HEK293 (cell line): Measurements from ENCODE around the gene FAM76A.

Experiments used
- CTCF ChIA-PET: fragments of 350-600 bp; formaldehyde crosslinking; extraction: SDS; loops from one replicate; lab custom pipeline; 2021; ENCODE audit warnings: antibody characterized with exemption; lab: Yijun Ruan, JAX
- POLR2A ChIA-PET: fragments of 300-600 bp; formaldehyde crosslinking; extraction: SDS; loops from one replicate; lab custom pipeline; 2020; ENCODE audit warnings: antibody characterized with exemption, inconsistent platforms; lab: Yijun Ruan, JAX
- H3K27ac ChIP-seq: fragments of 200-500 bp; sonication (Bioruptor generic); 2 replicates; pipeline ENCODE4 v1.5.1; 2014; ENCODE audit warnings: low read depth, low read length, control low read depth, inconsistent platforms; ENCODE audit errors: extremely low read depth
- H3K36me3 ChIP-seq, 2 experiments: fragments of 200-500 bp in 1 of 2; sonication (Bioruptor generic) in 1 of 2; 1 replicate in 1 of 2; 2 replicates in 1 of 2; pipeline ENCODE4 v1.5.1; 2014 to 2017; ENCODE audit warnings: inconsistent platforms in 2 of 2, low read length in 2 of 2; ENCODE audit not compliant: control insufficient read depth in 2 of 2, insufficient read depth in 1 of 2
- H3K4me1 ChIP-seq: fragments of 200-500 bp; sonication (Bioruptor generic); 2 replicates; pipeline ENCODE4 v1.5.1; 2014; ENCODE audit warnings: mild to moderate bottlenecking, low read length, inconsistent platforms; ENCODE audit not compliant: control insufficient read depth, insufficient read depth
- H3K4me3 ChIP-seq: 2 replicates; pipeline ENCODE4 v1.5.1; 2011; ENCODE audit warnings: low read depth, mild to moderate bottlenecking, control low read depth, low read length, moderate library complexity
- H3K9me3 ChIP-seq: fragments of 200-500 bp; sonication (Bioruptor generic); 2 replicates; pipeline ENCODE4 v1.5.1; 2014; ENCODE audit warnings: low read depth, low read length, inconsistent platforms; ENCODE audit not compliant: control insufficient read depth, insufficient read depth
- GFI1B ChIP-seq: fragments of 450-650 bp; formaldehyde crosslinking; IDR thresholded peaks from 2 replicates; pipeline ENCODE4 v1.5.1; 2016; ENCODE audit warnings: missing biosample characterization, missing genetic modification characterization
- TRIM28 ChIP-seq: IDR thresholded peaks from 2 replicates; pipeline ENCODE4 v1.6.1; 2011; ENCODE audit warnings: low read length, control low read depth, borderline replicate concordance
- WT1 ChIP-seq: fragments of 450-650 bp; formaldehyde crosslinking; IDR thresholded peaks from 2 replicates; pipeline ENCODE4 v1.5.1; 2016; ENCODE audit warnings: missing biosample characterization, missing genetic modification characterization
- ZEB2 ChIP-seq: fragments of 450-650 bp; formaldehyde crosslinking; IDR thresholded peaks from 2 replicates; pipeline ENCODE4 v1.5.1; 2016; ENCODE audit warnings: missing biosample characterization, missing genetic modification characterization
- ZNF138 ChIP-seq: fragments of 450-650 bp; formaldehyde crosslinking; IDR thresholded peaks from 2 replicates; pipeline ENCODE4 v1.5.1; 2016; ENCODE audit warnings: missing biosample characterization, missing genetic modification characterization, borderline replicate concordance
- ZNF16 ChIP-seq: fragments of 450-650 bp; formaldehyde crosslinking; IDR thresholded peaks from 2 replicates; pipeline ENCODE4 v1.5.1; 2016; ENCODE audit warnings: low read depth, missing biosample characterization, missing genetic modification characterization
- ZNF169 ChIP-seq: fragments of 450-650 bp; formaldehyde crosslinking; IDR thresholded peaks from 2 replicates; pipeline ENCODE4 v1.5.1; 2016; ENCODE audit warnings: missing biosample characterization, missing genetic modification characterization
- ZNF202 ChIP-seq: fragments of 450-650 bp; formaldehyde crosslinking; IDR thresholded peaks from 2 replicates; pipeline ENCODE4 v1.5.1; 2016; ENCODE audit warnings: missing biosample characterization, missing genetic modification characterization, borderline replicate concordance
- ZNF211 ChIP-seq: fragments of 450-650 bp; formaldehyde crosslinking; IDR thresholded peaks from 2 replicates; pipeline ENCODE4 v1.5.1; 2016; ENCODE audit warnings: low read depth, missing biosample characterization, missing genetic modification characterization
- ZNF23 ChIP-seq: fragments of 450-650 bp; formaldehyde crosslinking; IDR thresholded peaks from 2 replicates; pipeline ENCODE4 v1.5.1; 2016; ENCODE audit warnings: missing biosample characterization, missing genetic modification characterization, borderline replicate concordance
- ZNF423 ChIP-seq: fragments of 450-650 bp; formaldehyde crosslinking; IDR thresholded peaks from 2 replicates; pipeline ENCODE4 v1.5.1; 2016; ENCODE audit warnings: missing biosample characterization, missing genetic modification characterization
- ZNF473 ChIP-seq: fragments of 450-650 bp; formaldehyde crosslinking; IDR thresholded peaks from 2 replicates; pipeline ENCODE4 v1.5.1; 2017; ENCODE audit warnings: missing biosample characterization, missing genetic modification characterization
- ZNF510 ChIP-seq: fragments of 450-650 bp; formaldehyde crosslinking; IDR thresholded peaks from 2 replicates; pipeline ENCODE4 v1.5.1; 2018; ENCODE audit warnings: mild to moderate bottlenecking, missing genetic modification characterization, missing biosample characterization; ENCODE audit not compliant: insufficient replicate concordance
- ZNF560 ChIP-seq: fragments of 450-650 bp; formaldehyde crosslinking; IDR thresholded peaks from 2 replicates; pipeline ENCODE4 v1.5.1; 2017; ENCODE audit warnings: missing biosample characterization, missing genetic modification characterization, borderline replicate concordance
- ZNF571 ChIP-seq: fragments of 450-650 bp; formaldehyde crosslinking; IDR thresholded peaks from 2 replicates; pipeline ENCODE4 v1.5.0; 2017; ENCODE audit warnings: missing biosample characterization, missing genetic modification characterization
- ZNF585B ChIP-seq: fragments of 450-650 bp; formaldehyde crosslinking; IDR thresholded peaks from 2 replicates; pipeline ENCODE4 v1.5.1; 2016; ENCODE audit warnings: missing biosample characterization, missing genetic modification characterization
- ZNF654 ChIP-seq: fragments of 450-650 bp; formaldehyde crosslinking; IDR thresholded peaks from 2 replicates; pipeline ENCODE4 v1.5.1; 2016; ENCODE audit warnings: low read depth, missing biosample characterization, missing genetic modification characterization
- ZNF707 ChIP-seq: fragments of 450-650 bp; formaldehyde crosslinking; IDR thresholded peaks from 2 replicates; pipeline ENCODE4 v1.5.1; 2016; ENCODE audit warnings: missing biosample characterization, missing genetic modification characterization
- ZNF792 ChIP-seq: fragments of 450-650 bp; formaldehyde crosslinking; IDR thresholded peaks from 2 replicates; pipeline ENCODE4 v1.5.1; 2016; ENCODE audit warnings: missing biosample characterization, missing genetic modification characterization
- ZSCAN30 ChIP-seq: fragments of 450-650 bp; IDR thresholded peaks from 2 replicates; pipeline ENCODE4 v1.5.1; 2018; ENCODE audit warnings: missing biosample characterization, mild to moderate bottlenecking, missing genetic modification characterization, moderate library complexity
- TF ChIP-seq, protein P1 (sequence below): fragments of 450-650 bp; formaldehyde crosslinking; IDR thresholded peaks from 2 replicates; pipeline ENCODE4 v1.5.1; 2016; ENCODE audit warnings: missing biosample characterization, missing genetic modification characterization, low read depth
- TF ChIP-seq, protein P2 (sequence below): fragments of 450-650 bp; formaldehyde crosslinking; IDR thresholded peaks from 2 replicates; pipeline ENCODE4 v1.5.1; 2016; ENCODE audit warnings: missing biosample characterization, missing genetic modification characterization
- TF ChIP-seq, protein P3 (sequence below): fragments of 450-650 bp; formaldehyde crosslinking; conservative IDR thresholded peaks from 2 replicates; pipeline ENCODE4 v1.5.1; 2016; ENCODE audit warnings: low read depth, missing biosample characterization, missing genetic modification characterization
- TF ChIP-seq, protein P4 (sequence below): fragments of 450-650 bp; formaldehyde crosslinking; optimal IDR thresholded peaks from 2 replicates; pipeline ENCODE3; 2016; ENCODE audit warnings: missing biosample characterization, mild to moderate bottlenecking, missing genetic modification characterization

FAM76A gene

DNA sequence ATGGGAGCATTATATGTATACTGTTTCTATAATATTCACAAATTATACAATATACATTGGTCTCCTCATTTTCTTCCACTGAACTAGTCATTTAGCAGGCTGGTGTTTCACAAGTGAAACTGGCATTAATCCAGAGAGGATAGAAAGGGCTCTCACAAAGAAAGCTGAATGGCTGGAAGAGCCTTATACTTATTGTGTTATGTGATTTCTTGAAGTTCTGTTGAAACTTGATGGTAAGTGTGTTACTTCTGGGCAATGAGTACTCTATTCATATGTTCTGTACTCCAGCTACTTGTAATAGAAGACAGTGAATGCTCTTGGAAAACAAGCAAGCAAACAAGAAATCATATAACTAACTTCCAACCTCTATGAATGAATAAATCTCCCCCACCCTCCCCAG lies 62.1 kb downstream of the FAM76A start:
- POLR2A ChIA-PET, result interaction anchor here (3.4 kb wide), 1 partner anchor 15 kb away, joined by 28 read pairs; the partner anchor contains the start of gene STX12
- Histone ChIP-seq H3K4me3 (no peak overlapping the region), H3K4me1 (peaks cover 5% of the 10 kb centered on the region; the same call in 1 of the 2 replicates), H3K36me3 (peaks cover 0 to 21% of the 10 kb centered on the region in 2 experiments; a peak in 1 of 3 replicates), H3K27ac (no peak overlapping the region), H3K9me3 (no peaks in the 10 kb centered on the region)
- TF ChIP-seq, protein P1, sequence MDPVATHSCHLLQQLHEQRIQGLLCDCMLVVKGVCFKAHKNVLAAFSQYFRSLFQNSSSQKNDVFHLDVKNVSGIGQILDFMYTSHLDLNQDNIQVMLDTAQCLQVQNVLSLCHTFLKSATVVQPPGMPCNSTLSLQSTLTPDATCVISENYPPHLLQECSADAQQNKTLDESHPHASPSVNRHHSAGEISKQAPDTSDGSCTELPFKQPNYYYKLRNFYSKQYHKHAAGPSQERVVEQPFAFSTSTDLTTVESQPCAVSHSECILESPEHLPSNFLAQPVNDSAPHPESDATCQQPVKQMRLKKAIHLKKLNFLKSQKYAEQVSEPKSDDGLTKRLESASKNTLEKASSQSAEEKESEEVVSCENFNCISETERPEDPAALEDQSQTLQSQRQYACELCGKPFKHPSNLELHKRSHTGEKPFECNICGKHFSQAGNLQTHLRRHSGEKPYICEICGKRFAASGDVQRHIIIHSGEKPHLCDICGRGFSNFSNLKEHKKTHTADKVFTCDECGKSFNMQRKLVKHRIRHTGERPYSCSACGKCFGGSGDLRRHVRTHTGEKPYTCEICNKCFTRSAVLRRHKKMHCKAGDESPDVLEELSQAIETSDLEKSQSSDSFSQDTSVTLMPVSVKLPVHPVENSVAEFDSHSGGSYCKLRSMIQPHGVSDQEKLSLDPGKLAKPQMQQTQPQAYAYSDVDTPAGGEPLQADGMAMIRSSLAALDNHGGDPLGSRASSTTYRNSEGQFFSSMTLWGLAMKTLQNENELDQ (tag by site-specific recombination), result no peak
- TF ChIP-seq ZSCAN30 (tag by site-specific recombination) (no peak), ZNF585B (tag by site-specific recombination) (no peak), ZNF707 (tag by site-specific recombination) (no peak), ZEB2 (tag by site-specific recombination) (no peak), ZNF423 (tag by site-specific recombination) (no peak), ZNF169 (tag by site-specific recombination) (no peak), ZNF560 (tag by site-specific recombination) (no peak), ZNF23 (no peak), ZNF654 (tag by site-specific recombination) (no peak), ZNF473 (tag by site-specific recombination) (no peak), ZNF571 (tag by site-specific recombination) (no peak)
- TF ChIP-seq, protein P2, sequence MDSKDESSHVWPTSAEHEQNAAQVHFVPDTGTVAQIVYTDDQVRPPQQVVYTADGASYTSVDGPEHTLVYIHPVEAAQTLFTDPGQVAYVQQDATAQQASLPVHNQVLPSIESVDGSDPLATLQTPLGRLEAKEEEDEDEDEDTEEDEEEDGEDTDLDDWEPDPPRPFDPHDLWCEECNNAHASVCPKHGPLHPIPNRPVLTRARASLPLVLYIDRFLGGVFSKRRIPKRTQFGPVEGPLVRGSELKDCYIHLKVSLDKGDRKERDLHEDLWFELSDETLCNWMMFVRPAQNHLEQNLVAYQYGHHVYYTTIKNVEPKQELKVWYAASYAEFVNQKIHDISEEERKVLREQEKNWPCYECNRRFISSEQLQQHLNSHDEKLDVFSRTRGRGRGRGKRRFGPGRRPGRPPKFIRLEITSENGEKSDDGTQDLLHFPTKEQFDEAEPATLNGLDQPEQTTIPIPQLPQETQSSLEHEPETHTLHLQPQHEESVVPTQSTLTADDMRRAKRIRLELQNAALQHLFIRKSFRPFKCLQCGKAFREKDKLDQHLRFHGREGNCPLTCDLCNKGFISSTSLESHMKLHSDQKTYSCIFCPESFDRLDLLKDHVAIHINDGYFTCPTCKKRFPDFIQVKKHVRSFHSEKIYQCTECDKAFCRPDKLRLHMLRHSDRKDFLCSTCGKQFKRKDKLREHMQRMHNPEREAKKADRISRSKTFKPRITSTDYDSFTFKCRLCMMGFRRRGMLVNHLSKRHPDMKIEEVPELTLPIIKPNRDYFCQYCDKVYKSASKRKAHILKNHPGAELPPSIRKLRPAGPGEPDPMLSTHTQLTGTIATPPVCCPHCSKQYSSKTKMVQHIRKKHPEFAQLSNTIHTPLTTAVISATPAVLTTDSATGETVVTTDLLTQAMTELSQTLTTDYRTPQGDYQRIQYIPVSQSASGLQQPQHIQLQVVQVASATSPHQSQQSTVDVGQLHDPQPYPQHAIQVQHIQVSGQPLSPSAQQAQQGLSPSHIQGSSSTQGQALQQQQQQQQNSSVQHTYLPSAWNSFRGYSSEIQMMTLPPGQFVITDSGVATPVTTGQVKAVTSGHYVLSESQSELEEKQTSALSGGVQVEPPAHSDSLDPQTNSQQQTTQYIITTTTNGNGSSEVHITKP (tag by site-specific recombination), result no peak
- CTCF ChIA-PET, result interaction anchor here (1.7 kb wide), 1 partner anchor 119 kb away, joined by 4 read pairs; no protein-coding TSS in a partner anchor

DNA sequence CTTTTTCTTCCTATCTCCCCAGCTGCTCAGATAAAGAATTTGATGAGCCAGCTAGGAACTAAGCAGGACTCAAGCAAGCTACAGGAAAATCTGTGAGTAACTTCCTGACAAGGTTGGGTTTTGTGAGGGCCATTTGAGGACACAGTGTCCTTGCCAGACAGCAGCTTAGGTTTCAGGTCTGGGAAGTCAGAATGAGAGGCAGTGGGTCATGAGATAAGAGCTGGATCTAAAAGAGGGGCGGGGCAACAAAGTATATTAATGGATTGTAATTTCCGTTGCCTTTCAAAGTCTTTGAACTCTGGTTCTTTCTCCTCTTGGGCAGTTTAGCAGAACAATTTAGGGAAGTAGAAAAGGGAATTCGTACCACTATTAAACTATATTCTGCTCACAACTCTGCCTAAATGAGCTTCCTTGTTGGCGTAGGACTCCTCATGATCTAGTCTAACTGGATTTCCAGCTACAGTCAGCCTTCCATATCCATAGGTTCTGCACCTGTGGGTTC lies 63.8 kb downstream of the FAM76A start:
- POLR2A ChIA-PET, result interaction anchor here (0.6 to 3.4 kb wide), 3 partner anchors 16 to 63 kb away, joined by 5 to 28 read pairs (median 9); partner anchors contain the start of genes PPP1R8 and STX12
- H3K36me3 ChIP-seq, result peaks cover 4 to 37% of the 10 kb centered on the region in 2 experiments; a peak in 2 of 3 replicates
- H3K4me1 ChIP-seq, result peaks cover 5% of the 10 kb centered on the region; the same call in 1 of the 2 replicates
- H3K9me3 ChIP-seq, result no peaks in the 10 kb centered on the region
- no peak overlapping the region for H3K27ac ChIP-seq
- H3K4me3 ChIP-seq, result no peak overlapping the region
- CTCF ChIA-PET, result interaction anchor here (0.7 to 1.4 kb wide), 2 partner anchors 64 to 120 kb away, joined by 4 read pairs; no protein-coding TSS in a partner anchor
- TF ChIP-seq, protein P3, sequence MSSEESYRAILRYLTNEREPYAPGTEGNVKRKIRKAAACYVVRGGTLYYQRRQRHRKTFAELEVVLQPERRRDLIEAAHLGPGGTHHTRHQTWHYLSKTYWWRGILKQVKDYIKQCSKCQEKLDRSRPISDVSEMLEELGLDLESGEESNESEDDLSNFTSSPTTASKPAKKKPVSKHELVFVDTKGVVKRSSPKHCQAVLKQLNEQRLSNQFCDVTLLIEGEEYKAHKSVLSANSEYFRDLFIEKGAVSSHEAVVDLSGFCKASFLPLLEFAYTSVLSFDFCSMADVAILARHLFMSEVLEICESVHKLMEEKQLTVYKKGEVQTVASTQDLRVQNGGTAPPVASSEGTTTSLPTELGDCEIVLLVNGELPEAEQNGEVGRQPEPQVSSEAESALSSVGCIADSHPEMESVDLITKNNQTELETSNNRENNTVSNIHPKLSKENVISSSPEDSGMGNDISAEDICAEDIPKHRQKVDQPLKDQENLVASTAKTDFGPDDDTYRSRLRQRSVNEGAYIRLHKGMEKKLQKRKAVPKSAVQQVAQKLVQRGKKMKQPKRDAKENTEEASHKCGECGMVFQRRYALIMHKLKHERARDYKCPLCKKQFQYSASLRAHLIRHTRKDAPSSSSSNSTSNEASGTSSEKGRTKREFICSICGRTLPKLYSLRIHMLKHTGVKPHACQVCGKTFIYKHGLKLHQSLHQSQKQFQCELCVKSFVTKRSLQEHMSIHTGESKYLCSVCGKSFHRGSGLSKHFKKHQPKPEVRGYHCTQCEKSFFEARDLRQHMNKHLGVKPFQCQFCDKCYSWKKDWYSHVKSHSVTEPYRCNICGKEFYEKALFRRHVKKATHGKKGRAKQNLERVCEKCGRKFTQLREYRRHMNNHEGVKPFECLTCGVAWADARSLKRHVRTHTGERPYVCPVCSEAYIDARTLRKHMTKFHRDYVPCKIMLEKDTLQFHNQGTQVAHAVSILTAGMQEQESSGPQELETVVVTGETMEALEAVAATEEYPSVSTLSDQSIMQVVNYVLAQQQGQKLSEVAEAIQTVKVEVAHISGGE (tag by site-specific recombination), result no peak
- TF ChIP-seq TRIM28 (no peak), WT1 (no peak), ZNF654 (tag by site-specific recombination) (no peak), GFI1B (no peak), ZNF211 (tag by site-specific recombination) (no peak), ZNF16 (tag by site-specific recombination) (no peak), ZNF792 (no peak), ZNF202 (tag by site-specific recombination) (no peak), ZNF510 (tag by site-specific recombination) (no peak), ZNF138 (tag by site-specific recombination) (no peak)
- TF ChIP-seq, protein P4, sequence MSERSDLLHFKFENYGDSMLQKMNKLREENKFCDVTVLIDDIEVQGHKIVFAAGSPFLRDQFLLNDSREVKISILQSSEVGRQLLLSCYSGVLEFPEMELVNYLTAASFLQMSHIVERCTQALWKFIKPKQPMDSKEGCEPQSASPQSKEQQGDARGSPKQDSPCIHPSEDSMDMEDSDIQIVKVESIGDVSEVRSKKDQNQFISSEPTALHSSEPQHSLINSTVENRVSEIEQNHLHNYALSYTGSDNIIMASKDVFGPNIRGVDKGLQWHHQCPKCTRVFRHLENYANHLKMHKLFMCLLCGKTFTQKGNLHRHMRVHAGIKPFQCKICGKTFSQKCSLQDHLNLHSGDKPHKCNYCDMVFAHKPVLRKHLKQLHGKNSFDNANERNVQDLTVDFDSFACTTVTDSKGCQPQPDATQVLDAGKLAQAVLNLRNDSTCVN (tag by site-specific recombination), result no peak
